Breast epithelium (tissue), 4 donors: ENCODE measurements around the gene TMEM255B. TPM values are rescaled to one million over a fixed set of nuclear protein-coding genes. Genes with fewer than 3 reads are reported as not detected.
"Not testable (repeated sequence)": the region's sequence is repeated elsewhere in the genome, so short reads cannot be mapped to it uniquely, and the experiment has no call there.

ENCODE experiments used
- DNase-seq, 2 donors: peaks; one replicate each; pipeline ENCODE4 v3.0.0-alpha.2; 2019; ENCODE audit warnings: low spot score in 2 of 2
- H3K27ac ChIP-seq, 2 donors: fragments of 200-600 bp; sonication (generic) in 1 of 2; one replicate each; pipeline ENCODE4 v1.5.1; 2016 to 2019; ENCODE audit warnings: mild to moderate bottlenecking in 1 of 2
- H3K27me3 ChIP-seq, 2 donors: fragments of 200-600 bp; sonication (generic) in 1 of 2; one replicate each; pipeline versions ENCODE4 v1.5.1 to v1.6.0; 2017 to 2019; ENCODE audit warnings: control low read depth in 1 of 2, mild to moderate bottlenecking in 1 of 2
- H3K36me3 ChIP-seq: fragments of 200-600 bp; one replicate; pipeline ENCODE4 v1.5.1; 2019
- H3K4me1 ChIP-seq, 2 donors: fragments of 200-600 bp; sonication (generic); one replicate each; pipeline ENCODE4 v1.5.1; 2016 to 2019; ENCODE audit warnings: control low read depth in 1 of 2
- H3K4me3 ChIP-seq, 3 donors: fragments of 200-600 bp; sonication (generic); 1 replicate in 2 of 3; 2 replicates in 1 of 3; pipeline ENCODE4 v1.5.1; 2016 to 2019; ENCODE audit warnings: mild to moderate bottlenecking in 3 of 3, moderate library complexity in 2 of 3
- H3K9me3 ChIP-seq, 2 donors: fragments of 200-600 bp; sonication (generic) in 1 of 2; one replicate each; pipeline ENCODE4 v1.5.1; 2016 to 2019; ENCODE audit warnings: control low read depth in 1 of 2
- POLR2A ChIP-seq: fragments of 450-650 bp; IDR thresholded peaks from one replicate; pipeline ENCODE4 v1.6.1; 2016; ENCODE audit warnings: antibody characterized with exemption, mild to moderate bottlenecking, moderate library complexity
- POLR2AphosphoS5 ChIP-seq, 3 donors: sonication (generic); formaldehyde crosslinking; IDR thresholded peaks; one replicate each; pipeline ENCODE4 v1.6.1; 2017; ENCODE audit warnings: antibody characterized with exemption in 3 of 3
- intact Hi-C: fragments of 100-400 bp; cut with DNase I; formaldehyde crosslinking; loops from one replicate; pipeline ENCODE4 v1.15.1; 2023; ENCODE audit warnings: low total_unique reads
- total RNA-seq, 3 donors: library from RNA; depleted of rRNA; stranded (reverse); fragments of >200 nt; gene quantifications; one replicate each; pipeline ENCODE4 v1.1.0, GENCODE V29; 2016
- TF ChIP-seq, protein P1 (sequence below), 3 donors: fragments of 450-650 bp; IDR thresholded peaks; one replicate each; pipeline ENCODE4 v1.5.1; 2016 to 2017; ENCODE audit warnings: antibody characterized with exemption in 3 of 3, mild to moderate bottlenecking in 3 of 3, moderate library complexity in 3 of 3

The TMEM255B gene
- total RNA-seq, 3 donors from 2014 or later, result 2.3 to 11.8 (median 5.2) TPM

GRCh38 chr13:113724780-113725315 is 34.2 kb upstream of the TMEM255B start:
- TF ChIP-seq POLR2AphosphoS5 (IDR thresholded peaks at IDR 0.05), result peak in 1 of 3 donors; percentile 23
- no peak for TF ChIP-seq POLR2A
- TF ChIP-seq, protein P1, sequence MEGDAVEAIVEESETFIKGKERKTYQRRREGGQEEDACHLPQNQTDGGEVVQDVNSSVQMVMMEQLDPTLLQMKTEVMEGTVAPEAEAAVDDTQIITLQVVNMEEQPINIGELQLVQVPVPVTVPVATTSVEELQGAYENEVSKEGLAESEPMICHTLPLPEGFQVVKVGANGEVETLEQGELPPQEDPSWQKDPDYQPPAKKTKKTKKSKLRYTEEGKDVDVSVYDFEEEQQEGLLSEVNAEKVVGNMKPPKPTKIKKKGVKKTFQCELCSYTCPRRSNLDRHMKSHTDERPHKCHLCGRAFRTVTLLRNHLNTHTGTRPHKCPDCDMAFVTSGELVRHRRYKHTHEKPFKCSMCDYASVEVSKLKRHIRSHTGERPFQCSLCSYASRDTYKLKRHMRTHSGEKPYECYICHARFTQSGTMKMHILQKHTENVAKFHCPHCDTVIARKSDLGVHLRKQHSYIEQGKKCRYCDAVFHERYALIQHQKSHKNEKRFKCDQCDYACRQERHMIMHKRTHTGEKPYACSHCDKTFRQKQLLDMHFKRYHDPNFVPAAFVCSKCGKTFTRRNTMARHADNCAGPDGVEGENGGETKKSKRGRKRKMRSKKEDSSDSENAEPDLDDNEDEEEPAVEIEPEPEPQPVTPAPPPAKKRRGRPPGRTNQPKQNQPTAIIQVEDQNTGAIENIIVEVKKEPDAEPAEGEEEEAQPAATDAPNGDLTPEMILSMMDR (IDR thresholded peaks at IDR 0.05), result peak; percentile 72 to 86 (median 82)
- Histone ChIP-seq H3K27me3 (peaks cover 0 to 16% of the 10 kb centered on the region in 2 donors), H3K9me3 (no peaks in the 10 kb centered on the region), H3K27ac (peak overlapping the region in 1 of 2 donors; percentile 64), H3K4me3 (peak overlapping the region; percentile 24 to 68 (median 53)), H3K4me1 (no peaks in the 10 kb centered on the region), H3K36me3 (no peaks in the 10 kb centered on the region)
- DNase-seq, result peak; percentile 79 to 84
- intact Hi-C loops, result no loop called here

- intact Hi-C loops, H3K9me3 ChIP-seq, H3K4me1 ChIP-seq, H3K36me3 ChIP-seq: not testable (repeated sequence)
- Histone ChIP-seq H3K4me3 (peak overlapping the region; percentile 24 to 68 (median 53)), H3K27ac (peak overlapping the region; percentile 38 to 64), H3K27me3 (peaks cover 0 to 20% of the 10 kb centered on the region in 2 donors)
- peak in 1 of 2 donors; percentile 51 for DNase-seq
Observed at GRCh38 chr13:113725329-113726105, 33.5 kb upstream of the TMEM255B start.

DNA sequence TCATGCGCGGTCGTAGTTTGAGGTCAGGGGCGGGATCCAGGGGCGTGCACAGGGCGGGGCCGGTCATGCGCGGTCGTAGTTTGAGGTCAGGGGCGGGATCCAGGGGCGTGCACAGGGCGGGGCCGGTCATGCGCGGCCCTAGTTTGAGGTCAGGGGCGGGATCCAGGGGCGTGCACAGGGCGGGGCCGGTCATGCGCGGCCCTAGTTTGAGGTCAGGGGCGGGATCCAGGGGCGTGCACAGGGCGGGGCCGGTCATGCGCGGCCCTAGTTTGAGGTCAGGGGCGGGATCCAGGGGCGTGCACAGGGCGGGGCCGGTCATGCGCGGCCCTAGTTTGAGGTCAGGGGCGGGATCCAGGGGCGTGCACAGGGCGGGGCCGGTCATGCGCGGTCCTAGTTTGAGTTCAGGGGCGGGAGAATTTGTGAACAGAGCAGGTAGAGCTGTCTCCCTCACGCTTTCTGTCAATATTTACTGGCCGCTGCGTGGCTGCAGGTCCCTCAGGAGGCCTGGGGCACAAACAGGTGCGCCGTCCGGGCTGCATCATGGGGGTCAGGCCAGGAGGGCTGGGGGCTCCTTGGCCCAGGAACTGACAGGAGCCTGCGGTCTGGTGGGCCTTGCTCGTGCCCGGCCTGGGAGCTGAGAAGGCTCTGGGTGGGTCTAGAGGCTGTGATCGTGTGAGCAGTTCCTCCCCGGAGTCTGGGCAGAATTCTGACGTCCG is 32.8 kb upstream of the TMEM255B start:
- DNase-seq, result peak in 1 of 2 donors; percentile 42
- H3K36me3 ChIP-seq, H3K9me3 ChIP-seq, H3K4me1 ChIP-seq, intact Hi-C loops: not testable (repeated sequence)
- Histone ChIP-seq H3K27me3 (peaks cover 0 to 28% of the 10 kb centered on the region in 2 donors), H3K4me3 (peak overlapping the region in 2 of 3 donors; percentile 47 to 48), H3K27ac (peak overlapping the region in 1 of 2 donors; percentile 55)

GRCh38 chr13:113726961-113727411 is 32.0 kb upstream of the TMEM255B start:
- DNase-seq, result no peak
- Histone ChIP-seq H3K27me3 (peaks cover 0 to 33% of the 10 kb centered on the region in 2 donors), H3K4me1 (no peaks in the 10 kb centered on the region), H3K4me3 (peak overlapping the region in 1 of 3 donors; percentile 48), H3K27ac (no peak overlapping the region), H3K9me3 (no peaks in the 10 kb centered on the region), H3K36me3 (no peaks in the 10 kb centered on the region)
- intact Hi-C loops, result no loop called here
- TF ChIP-seq POLR2A, result no peak
- no peak for TF ChIP-seq POLR2AphosphoS5 (IDR thresholded peaks at IDR 0.05)
- TF ChIP-seq, protein P1 (IDR thresholded peaks at IDR 0.05), result no peak

- intact Hi-C loops, result no loop called here
- no peak overlapping the region for H3K4me3 ChIP-seq
- no peaks in the 10 kb centered on the region for H3K36me3 ChIP-seq
- H3K27me3 ChIP-seq, result peaks cover 0 to 33% of the 10 kb centered on the region in 2 donors
- TF ChIP-seq POLR2AphosphoS5 (IDR thresholded peaks at IDR 0.05), result no peak
- TF ChIP-seq POLR2A, result no peak
- TF ChIP-seq, protein P1 (IDR thresholded peaks at IDR 0.05), result no peak
- H3K9me3 ChIP-seq, result no peaks in the 10 kb centered on the region
- no peaks in the 10 kb centered on the region for H3K4me1 ChIP-seq
- H3K27ac ChIP-seq, result no peak overlapping the region
- no peak for DNase-seq
Observed at GRCh38 chr13:113728571-113729054, 30.4 kb upstream of the TMEM255B start.
